Stimulated activated CD8-positive, alpha-beta memory T cell treated with anti-CD3 and anti-CD28 coated beads, Interleukin-15, amount 100 ng/mL, for 1 hour (primary cell): Measurements from ENCODE around the gene CACYBP.

ENCODE experiments used
- DNase-seq: peaks from one replicate; pipeline ENCODE4 v3.0.0-alpha.2; 2020; ENCODE audit warnings: low read depth

The CACYBP gene, protein sequence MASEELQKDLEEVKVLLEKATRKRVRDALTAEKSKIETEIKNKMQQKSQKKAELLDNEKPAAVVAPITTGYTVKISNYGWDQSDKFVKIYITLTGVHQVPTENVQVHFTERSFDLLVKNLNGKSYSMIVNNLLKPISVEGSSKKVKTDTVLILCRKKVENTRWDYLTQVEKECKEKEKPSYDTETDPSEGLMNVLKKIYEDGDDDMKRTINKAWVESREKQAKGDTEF

DNA sequence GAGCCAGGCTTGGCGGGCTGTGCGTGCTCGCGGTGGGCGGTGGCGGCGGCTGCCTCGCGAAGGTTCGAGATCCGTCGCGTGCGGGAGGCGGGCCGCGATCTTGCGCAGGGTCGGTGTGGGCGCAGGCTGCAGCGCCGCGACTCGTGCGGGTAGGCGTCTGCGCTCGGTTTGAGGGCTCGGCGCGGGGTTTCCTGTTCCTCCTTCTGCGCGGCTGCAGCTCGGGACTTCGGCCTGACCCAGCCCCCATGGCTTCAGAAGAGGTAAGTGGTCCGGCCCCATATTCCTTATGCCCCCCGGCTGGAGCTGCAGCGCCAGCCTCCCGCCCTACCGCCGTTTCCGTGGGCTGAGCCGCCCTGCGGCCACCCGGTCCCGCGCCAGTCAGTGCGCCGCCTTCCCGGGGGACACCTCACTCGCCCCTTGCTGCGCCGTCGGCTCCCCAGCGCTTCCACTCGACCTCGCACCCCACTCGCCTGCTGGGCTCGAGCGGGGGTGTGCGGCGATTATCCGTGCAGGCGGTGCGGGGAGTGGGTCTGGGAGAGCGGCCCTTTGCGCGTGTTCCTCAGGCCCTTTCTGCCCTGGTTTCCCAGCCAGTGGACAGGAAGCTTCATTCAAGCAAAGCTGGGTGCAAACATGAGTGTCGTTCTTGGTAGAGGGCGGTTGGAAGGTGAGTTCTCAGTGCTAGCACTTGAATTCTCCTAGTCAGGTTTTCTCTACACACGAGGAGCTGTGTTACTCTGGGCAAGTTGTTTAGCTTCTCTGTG, at the start of gene CACYBP:
Gene CACYBP, plus strand, starts transcription at position 12 of the 761 bp plus-strand sequence. Its CDS starts 234 bp downstream, at position 246.
- peak; percentile 10 for DNase-seq

DNA sequence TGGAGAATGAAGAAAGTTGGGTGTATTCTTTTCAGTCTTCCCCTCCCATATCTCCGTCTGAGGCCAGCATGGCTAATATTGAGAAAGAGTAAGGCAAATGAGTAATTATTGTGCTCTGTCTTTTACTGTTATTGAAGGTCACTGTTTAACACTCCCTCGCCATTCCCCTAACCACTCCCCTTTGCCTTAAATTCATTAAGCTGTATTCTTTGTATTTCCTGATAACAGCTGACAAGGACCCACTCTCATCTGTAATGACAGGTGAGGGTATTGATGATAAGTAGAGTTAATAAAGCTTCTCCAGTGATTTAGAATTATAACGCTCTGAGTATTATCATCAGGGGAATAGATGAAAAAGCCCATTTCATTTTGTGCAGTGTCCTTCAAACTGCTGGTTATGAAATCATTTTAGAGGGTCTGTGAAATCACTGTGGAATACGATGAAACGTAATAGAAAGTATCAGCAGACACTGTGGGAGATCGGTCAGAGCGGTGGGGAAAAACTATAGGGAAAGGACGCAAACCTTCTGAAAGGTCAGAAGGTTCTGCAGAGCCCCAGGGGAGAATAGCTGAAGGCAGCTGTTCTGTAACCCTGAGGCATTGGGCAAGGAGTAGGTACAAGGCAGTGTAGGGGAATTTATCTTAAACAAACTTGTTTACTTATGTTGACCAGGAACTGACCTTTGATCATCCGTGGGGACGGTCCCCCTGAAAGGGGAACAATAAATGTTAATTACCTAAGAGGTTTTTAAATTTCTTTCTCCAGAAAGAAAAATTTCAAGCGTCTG, 46.3 kb upstream of the CACYBP start:
- DNase-seq = no peak

DNA sequence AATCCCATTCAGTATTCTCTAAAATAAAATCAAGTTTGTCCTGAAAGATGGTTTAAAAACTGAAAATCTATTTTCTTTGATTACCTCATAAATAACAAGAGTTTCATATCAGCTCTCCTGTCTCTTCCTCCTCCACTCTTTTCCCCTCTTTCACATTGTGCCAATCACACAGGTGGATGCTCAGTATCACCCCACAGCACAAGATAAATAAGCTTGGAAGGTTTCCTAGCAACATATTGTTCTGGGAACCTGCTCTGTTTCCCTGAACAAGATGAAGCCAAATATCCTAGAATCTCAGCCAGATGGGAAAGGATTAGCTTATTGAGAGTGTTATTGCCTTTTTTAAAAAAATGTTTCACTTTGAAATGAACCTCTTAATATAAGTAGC, 45.7 kb upstream of the CACYBP start:
- DNase-seq = no peak

DNA sequence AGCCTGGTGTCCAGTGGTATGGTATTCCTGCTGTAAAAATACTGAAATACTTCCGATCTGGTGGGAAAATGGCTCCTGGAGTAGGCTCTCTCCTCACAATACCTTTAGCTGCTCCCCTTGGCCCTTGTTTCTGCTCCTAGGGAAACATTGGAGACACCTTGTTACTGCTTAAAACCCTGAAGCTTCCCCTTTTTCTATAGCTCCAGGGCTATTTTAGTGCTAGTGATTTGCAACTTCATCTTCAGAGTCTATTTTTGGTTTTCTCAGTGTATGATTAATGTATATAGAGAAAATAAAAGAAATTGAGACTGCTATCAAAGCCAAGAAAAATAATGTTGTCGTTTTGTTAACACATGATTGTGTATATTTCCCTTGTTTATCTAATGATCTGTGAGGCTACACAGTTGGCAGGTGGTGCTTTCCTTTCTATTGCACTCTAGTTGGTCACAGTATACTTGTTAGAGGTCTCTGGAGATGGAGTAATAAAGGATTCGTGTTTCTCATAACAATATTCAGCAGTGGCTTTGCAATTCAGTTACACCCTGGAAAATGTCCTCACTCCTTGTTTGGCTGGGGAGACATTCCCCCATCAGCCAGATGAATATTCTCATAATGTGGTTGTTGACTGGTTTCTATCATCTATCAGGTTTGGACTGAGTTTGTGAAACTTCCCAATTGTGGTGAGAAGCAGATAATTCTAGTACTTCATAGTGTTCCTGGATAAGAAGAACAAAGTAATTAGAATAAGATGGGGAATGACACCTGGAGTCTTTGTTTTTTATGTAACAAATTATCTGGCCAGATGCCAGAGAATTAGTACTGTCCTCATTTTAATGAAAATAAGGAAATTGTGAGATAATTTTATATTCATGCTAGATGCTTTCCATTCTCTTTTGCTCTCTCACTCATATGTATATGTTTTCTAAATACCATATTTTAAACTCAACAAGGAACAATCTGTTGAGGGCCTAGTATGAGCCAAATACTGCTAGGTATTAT, 44.8 kb upstream of the CACYBP start:
- no peak for DNase-seq

DNA sequence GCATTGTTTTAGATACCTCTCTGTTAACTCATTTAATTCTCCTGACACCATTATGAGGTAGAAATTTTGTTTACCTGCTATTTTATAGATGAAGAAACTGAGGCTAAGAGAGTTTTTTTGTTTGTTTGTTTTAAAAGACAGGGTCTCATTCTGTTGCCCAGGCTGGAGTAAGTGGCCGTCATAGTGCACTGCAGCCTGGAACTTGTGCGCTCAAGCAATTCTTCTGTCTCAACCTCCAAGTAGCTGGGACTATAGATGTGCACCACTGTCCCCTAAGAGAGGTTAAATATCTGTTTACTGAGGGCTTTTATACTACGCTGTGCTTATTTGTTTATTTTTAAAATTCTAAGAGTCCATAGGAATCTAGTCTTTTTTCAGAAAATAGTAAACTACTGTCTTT, 43.7 kb upstream of the CACYBP start:
- no peak for DNase-seq

DNA sequence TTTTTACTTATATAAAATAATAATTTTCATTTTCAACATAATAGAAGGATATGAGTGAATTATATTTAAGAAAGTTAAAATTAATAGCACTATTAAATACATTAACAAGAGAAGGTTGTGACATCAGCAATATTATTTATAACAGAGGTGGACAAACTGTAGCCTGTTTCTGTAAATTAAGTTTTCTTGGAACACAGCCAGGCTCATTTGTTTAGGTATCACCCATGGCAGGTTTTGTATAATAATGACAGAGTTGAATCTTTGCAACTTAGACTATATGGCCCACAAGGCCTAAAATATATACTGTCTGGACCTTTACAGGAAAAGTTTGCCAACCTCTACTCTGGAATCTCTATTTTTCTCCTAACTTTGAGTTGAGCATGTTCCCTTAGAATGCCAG, 42.8 kb upstream of the CACYBP start:
- DNase-seq = no peak

DNA sequence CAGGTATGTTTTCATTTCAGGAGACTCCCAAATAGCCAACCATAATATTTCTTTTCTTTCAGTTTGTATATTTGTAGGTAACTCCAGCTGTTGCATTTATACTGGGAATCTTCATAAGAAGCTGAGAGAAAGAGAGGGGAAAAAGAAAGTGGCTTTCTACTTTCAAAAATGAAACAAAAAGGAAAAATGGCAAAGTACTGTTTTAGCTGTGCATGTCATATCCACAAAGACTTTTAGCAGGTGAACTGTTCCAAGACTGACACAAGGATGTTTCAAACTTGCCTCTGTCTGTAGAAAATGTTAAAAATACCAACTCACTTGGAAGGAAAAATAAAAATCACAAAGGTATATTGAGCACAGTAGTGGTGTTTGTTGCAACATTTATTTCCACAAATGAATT, 41.9 kb upstream of the CACYBP start:
- no peak for DNase-seq

DNA sequence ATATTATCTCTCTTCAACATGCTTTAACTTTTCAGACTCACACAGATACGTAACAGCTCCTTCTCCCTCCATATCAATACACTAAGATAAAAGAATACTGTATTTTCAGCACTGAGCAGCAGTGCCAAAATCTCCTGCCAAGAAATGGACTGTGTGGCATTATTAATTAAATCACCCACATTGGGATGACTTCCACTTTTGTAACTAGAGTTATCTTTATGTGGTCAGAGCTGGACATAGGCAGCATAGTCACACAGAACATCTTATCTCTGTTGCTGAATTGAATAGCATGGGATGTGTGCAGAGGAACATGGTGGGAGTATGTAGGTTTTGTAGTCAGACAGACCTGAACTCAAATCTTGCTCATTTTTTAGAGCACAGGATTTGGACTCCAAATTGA, 41.4 kb upstream of the CACYBP start:
- no peak for DNase-seq

DNA sequence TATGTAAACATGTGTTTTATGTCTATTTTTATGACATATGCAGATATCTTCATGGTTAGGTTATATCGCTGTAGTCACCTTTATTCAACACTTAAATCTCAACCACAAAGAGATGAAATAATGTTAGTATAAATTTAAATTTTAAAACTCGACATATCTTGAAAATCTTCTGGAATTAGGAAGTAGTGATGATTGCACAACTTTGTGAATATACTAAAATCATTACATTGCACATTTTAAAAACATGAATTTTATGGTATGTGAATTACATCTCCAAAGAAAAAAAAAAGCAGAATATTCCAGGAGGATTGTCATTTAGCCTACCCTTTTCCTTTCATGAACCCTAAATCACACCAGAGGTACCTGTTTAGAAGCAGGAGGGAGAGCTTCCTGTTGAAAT, 39.4 kb upstream of the CACYBP start:
- no peak for DNase-seq

DNA sequence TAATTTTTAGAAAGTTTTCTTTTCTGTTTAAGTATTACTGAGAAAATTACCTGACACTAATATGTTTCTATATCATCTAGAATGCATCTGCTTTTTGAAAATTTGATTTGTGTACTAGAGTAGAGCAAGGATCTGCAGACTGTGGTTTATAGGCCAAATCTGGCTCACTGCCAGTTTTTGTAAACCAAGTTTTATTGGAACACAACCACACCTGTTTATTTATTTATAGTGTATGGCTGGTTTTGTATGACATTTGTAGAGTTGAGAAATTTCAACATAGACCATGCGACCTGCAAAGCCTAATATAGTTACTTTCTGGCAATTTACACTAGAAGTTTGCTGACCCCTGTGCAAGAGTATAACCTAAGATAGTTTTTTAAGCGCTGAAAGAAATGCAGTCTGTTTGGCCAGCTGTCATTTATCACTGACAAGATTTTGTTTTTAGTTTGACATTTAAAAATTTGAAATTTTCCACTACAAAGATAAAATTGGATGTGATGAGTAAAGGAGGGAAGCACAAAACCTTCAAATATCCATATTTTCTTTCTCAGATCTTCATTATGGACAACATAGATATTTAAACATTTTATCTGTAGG, 36.1 kb upstream of the CACYBP start:
- DNase-seq = no peak

DNA sequence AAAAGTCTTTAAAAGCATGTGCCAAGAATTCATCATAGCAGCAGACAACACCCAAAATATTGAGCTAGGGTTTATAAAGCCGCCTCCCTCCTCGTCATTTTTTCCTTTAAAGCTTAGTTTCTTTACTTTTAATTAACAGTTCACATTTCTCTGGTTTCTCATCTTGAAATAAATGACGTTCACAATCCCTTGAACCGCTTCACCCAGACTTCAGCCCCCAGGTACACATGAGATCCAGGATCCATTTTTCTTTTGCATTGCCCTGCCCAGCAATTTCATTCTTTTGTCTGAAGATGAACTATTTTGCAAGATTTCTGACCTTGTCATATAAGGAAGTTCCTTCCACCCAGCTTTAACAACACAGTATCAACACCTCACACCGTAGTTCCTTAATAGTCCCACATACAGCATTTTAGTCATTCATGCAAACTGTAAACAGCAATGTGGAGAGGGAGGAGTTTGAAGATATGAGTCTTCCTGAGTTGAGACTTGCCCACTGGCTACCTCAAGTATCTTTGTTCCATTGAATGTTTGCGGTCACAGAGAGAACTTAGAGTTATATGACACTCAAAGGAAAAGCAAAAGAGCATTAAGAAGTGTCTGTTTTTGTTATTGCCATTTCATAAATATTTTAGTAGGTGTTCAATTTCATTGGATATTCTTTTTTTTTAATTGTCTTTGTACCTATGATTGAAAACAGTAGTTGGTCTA, 35.3 kb upstream of the CACYBP start:
- no peak for DNase-seq

DNA sequence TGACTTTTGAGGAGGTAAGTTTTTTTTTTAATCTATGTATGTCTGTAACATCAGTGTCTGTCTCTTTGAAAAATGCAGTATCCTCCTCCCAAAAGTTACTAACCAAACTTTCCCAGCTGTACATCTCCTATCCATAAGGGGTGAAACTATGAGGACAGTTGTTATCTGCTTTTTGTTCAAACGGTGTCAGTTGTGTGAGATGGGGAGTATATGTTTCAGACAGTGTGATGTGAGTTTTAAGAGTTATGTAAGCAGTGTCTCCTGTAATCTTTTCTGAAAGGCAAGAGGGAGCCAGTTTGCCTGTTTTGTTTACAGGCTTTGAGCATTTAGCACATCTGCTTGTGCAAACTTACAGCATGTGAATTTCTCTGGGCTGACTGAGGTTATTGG, 34.8 kb upstream of the CACYBP start:
- DNase-seq = no peak

DNA sequence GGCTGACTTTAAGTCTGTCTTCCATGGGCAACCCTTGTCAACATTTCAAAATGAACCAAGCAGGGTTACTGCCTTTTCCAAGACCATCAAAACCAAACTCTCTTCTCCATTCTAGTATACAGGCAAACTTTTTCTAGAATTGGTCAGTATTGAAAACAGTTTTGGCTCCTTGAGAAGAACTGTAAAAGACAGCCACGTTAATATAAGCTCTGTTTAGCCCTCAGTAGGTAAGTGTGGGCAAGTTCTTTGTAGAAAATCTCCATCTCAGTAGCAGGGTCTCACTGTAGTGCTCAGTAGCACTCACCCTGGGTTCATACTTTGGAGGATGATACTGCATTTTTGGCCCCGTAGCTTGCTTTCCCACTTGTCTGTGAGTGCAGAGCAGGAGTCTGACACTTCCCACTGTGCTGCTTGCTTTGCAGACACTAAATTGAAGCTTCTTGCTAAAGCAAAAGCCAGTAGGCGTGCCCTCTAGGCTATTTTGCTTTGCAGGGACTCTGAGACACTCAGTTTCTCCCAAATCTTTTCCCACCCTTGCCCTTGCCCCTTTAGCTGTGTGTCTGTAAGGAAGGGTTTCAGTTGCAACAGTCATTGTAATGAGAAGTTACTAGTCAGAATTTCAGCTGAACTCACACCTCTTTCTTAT, 34.3 kb upstream of the CACYBP start:
- no peak for DNase-seq

DNA sequence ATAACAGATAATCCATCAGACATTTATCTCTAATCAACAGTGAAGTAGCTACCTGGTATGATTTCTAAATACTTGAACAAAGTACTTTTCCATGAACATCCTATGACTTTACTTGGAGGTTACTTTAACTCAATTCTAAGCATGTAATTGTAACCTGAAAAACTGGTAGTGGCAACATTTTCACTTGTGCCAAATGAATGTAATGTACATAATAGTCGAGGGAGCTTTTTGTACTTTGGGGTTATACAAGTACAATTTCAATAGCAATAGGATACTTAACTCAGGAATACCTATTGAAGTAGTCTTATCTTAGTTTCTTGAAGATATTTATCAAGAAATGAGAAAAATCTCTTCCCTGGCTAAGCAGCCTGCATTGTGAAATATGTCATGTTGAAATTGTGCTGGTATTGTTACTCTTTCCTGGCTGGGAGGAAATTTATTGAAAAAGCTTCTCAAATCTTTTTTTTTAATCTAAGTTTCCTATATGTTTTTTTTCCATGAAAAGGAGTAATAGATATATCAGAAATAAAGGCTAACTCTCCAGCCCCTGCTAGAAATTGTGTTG, 33.7 kb upstream of the CACYBP start:
- no peak for DNase-seq

DNA sequence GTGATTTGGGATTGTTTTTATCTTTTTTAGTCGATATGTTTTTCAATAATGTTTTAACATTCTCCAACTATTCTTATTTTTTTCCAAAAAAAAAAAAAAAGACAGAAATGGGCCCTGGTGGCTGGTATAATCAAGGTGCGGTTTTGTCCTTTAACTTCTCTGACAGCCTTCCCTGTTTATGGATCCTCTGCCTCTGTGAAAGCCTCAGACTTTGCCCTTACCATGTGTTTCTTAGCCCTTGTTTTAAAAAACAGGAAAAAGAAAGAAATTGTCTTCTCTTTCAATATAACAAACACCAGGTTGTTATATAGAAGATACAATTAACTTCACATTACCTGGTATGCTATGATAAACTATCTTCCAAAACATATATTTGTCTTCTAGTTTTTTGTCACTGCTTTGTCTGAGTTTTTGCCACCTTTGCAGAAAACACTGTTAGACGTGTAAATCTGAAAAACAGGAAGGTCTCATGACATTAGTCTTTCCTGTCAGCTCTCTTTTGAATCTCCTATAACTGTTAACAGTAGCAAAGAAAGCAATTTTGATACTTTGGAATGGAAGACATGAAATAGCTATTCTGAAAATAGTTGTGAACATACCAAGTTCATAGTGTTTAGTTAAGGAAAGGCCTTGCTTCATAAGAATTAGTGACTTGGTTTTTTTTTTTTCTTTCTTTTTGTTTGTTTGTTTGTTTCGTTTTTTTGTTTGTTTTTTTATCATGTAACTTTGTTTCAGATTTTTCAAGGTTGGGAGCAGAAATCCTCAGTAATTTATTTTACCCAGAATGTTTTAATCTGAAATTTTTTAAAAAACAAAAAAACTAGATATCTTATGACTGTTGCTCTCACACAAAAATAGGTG, 31.7 kb upstream of the CACYBP start:
- DNase-seq = no peak

DNA sequence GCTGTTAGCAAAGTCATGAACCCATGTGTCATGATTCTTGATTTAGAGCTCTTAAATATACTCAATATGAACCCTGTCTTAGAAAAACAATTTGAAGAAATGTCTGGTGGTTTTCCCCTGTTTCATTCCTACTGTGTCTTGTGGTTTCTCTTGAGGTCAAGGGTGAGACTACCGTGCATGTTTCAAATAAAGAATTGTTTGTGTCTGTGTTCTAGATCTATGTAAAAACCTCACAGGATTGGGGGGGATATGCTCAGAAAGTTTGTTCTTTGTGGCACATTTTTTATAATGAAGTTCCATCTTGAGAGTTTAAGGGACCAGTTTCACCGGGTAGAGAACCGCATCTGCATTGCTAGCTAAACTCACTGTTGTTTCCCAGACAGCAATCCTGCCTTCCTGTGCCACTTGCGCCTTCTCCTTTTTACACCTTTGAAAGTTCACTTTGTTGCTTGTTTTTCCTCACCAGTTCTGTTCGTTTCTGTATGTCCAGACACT, 30.9 kb upstream of the CACYBP start:
- DNase-seq = no peak

DNA sequence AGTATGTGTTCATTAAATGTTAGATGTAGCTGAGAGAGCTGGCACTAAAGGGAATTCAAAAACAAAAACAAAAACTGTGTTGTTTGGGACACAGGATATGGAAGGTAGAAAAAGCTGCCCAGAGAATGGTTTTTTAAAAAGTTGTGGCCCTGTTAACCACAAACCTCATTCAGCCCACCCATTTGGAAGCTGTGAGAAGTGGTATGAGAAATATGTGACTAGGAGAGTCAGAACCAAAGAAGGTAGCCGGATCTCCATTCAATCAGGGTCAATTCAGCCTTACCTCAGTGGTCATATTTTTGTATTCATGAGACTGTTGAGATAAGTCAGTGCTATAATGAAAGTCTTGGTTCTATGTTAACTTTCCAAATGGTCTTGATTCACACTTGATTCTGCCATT, 29.8 kb upstream of the CACYBP start:
- no peak for DNase-seq

DNA sequence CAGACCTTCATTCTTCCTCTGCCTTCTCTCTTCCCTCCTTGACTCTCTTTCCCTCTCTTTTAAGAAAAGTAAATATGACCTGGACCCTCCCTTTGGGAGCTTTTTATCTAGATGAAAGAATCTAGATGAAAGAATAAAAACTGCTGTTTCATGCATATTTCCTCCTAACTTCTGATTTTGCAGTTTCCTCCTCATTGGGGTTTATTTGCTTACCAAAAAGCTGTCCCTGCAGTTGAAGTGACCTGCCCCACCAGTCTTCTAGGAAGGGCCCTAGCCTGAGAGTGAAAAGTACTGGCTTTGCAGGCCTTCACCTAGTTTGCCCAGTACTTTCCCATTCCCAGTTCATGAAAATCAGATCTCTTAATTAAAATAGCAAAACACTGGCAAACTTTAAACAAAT, 28.3 kb upstream of the CACYBP start:
- no peak for DNase-seq

DNA sequence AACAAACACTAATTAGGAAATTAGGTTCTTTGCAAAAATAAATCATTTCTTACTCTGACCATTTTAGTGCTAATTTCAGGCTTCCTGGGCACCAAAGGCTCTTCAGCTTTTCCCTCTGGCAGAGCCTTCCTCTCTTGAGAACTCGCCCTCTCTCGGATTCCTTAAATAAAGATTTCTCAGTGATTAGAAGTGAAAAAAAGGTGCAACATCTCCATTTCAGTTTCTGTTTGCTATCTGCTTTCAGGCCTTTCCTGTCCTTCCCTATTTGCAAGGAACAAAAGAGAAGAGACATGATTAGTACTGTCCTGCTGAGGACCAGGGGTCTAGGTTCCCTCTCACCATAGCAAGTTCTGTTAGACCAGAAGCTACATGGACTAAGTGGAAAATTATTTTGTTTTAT, 27.8 kb upstream of the CACYBP start:
- no peak for DNase-seq
